K562 (cell line): ENCODE measurements around the gene LRRC30. TPM values are rescaled to one million over a fixed set of nuclear protein-coding genes. Genes with fewer than 3 reads are reported as not detected.
A peak's percentile ranks its signal among the peaks of the same experiment; 100 is the strongest.

Experiments
- ATAC-seq: fragments of 200-7000 bp; cut with Tn5 transposase; 3 replicates; pipeline ENCODE4 v1.9.1; 2020; ENCODE audit warnings: moderate library complexity
- BruUV-seq: library from RNA; stranded (reverse); fragments of 400-500 nt; replicated peaks from 2 replicates; lab custom pipeline; 2021; lab: Mats Ljungman, UMichigan
- CTCF ChIA-PET: fragments of 300-600 bp; formaldehyde crosslinking; extraction: SDS; loops from one replicate; lab custom pipeline; 2021; ENCODE audit warnings: low intra/inter-chr PET ratio; lab: Yijun Ruan, JAX
- POLR2A ChIA-PET: fragments of 300-600, 350-650 bp; sonication (Branson Sonifier 250); formaldehyde crosslinking; extraction: SDS; loops from one replicate; lab custom pipeline; 2021; ENCODE audit warnings: antibody characterized with exemption, inconsistent platforms; lab: Yijun Ruan, JAX
- DNase-seq, 4 experiments: peaks; one replicate each; pipeline versions ENCODE4 v3.0.0 to v3.0.0-alpha.2; 2011 to 2018; ENCODE audit warnings: low spot score in 3 of 4, mixed read lengths in 3 of 4; ENCODE audit errors: extremely low read depth in 1 of 4
- FAIRE-seq: peaks from 2 replicates; lab custom pipeline; 2011; peaks lifted over from hg19 to GRCh38; lab: Jason Lieb, UNC
- H2AFZ ChIP-seq: 2 replicates; pipeline ENCODE4 v1.6.0; 2011; ENCODE audit warnings: low read depth, low read length, control low read depth, inconsistent platforms
- H3K27ac ChIP-seq: fragments of 200-600 bp; 3 replicates; pipeline ENCODE4 v1.8.0; 2011; ENCODE audit warnings: low read depth, mild to moderate bottlenecking, control low read depth, inconsistent platforms, low read length, moderate library complexity, mixed read lengths; ENCODE audit errors: extremely low read depth
- H3K27me3 ChIP-seq, 2 experiments: fragments of 300-600 bp in 1 of 2; 2 replicates in 1 of 2; 3 replicates in 1 of 2; pipeline versions ENCODE4 v1.6.0 to v1.8.0; 2011; ENCODE audit warnings: inconsistent platforms in 2 of 2, low read length in 2 of 2, mild to moderate bottlenecking in 1 of 2, mixed read lengths in 1 of 2, moderate library complexity in 1 of 2; ENCODE audit not compliant: control insufficient read depth in 2 of 2, insufficient read depth in 2 of 2
- H3K36me3 ChIP-seq: fragments of 300-600 bp; 3 replicates; pipeline ENCODE4 v1.8.0; 2011; ENCODE audit warnings: mild to moderate bottlenecking, low read length, inconsistent platforms; ENCODE audit not compliant: control insufficient read depth, insufficient read depth
- H3K4me1 ChIP-seq, 2 experiments: fragments of 200-600 bp in 1 of 2; replicated peaks in 1 of 2; 2 replicates in 1 of 2; 3 replicates in 1 of 2; pipeline versions ENCODE4 v1.5.1 to v1.8.0; 2011; ENCODE audit warnings: inconsistent platforms in 2 of 2, low read length in 2 of 2, mild to moderate bottlenecking in 1 of 2, mixed read lengths in 1 of 2, moderate library complexity in 1 of 2; ENCODE audit not compliant: control insufficient read depth in 2 of 2, insufficient read depth in 2 of 2
- H3K4me2 ChIP-seq: 2 replicates; pipeline ENCODE4 v1.6.1; 2011; ENCODE audit warnings: low read length, control low read depth, inconsistent platforms, mixed read lengths; ENCODE audit not compliant: insufficient read depth
- H3K4me3 ChIP-seq: fragments of 200-600 bp; sonication (generic), shearing (Covaris generic); 2 replicates; pipeline ENCODE4 v1.5.1; 2016; ENCODE audit warnings: control low read depth, inconsistent platforms
- H3K79me2 ChIP-seq: fragments of 200-600 bp; 3 replicates; pipeline ENCODE4 v1.8.0; 2011; ENCODE audit warnings: low read length, inconsistent platforms; ENCODE audit not compliant: control insufficient read depth, insufficient read depth
- H3K9ac ChIP-seq, 2 experiments: 2 replicates each; pipeline versions ENCODE4 v1.6.0 to v1.6.1; 2011; ENCODE audit warnings: low read depth in 2 of 2, low read length in 2 of 2, control low read depth in 1 of 2, inconsistent platforms in 1 of 2, mild to moderate bottlenecking in 1 of 2, mixed read lengths in 1 of 2; ENCODE audit not compliant: insufficient read depth in 1 of 2
- H3K9me1 ChIP-seq: one replicate; pipeline ENCODE4 v1.6.0; 2011; ENCODE audit warnings: inconsistent platforms, mild to moderate bottlenecking, low read length, moderate library complexity; ENCODE audit not compliant: control insufficient read depth, insufficient read depth
- H3K9me3 ChIP-seq: replicated peaks from 2 replicates; pipeline ENCODE4 v1.5.1; 2011; ENCODE audit warnings: low read depth, low read length, inconsistent platforms; ENCODE audit not compliant: control insufficient read depth, insufficient read depth
- H4K20me1 ChIP-seq: replicated peaks from 2 replicates; pipeline ENCODE4 v1.6.1; 2011; ENCODE audit warnings: low read length, inconsistent platforms, mixed read lengths; ENCODE audit not compliant: control insufficient read depth, insufficient read depth
- MAZ ChIP-seq, 2 experiments: fragments of 450-650 bp in 1 of 2; sonication (generic) in 1 of 2; formaldehyde crosslinking; IDR thresholded peaks in 1 of 2; conservative IDR thresholded peaks in 1 of 2; 2 replicates each; pipeline versions ENCODE4 v1.4.0 to v1.5.0; 2020; ENCODE audit warnings: mild to moderate bottlenecking in 1 of 2, missing genetic modification reagents in 1 of 2
- MED1 ChIP-seq: sonication (generic); formaldehyde crosslinking; IDR thresholded peaks from 2 replicates; pipeline ENCODE4 v1.8.1; 2023; ENCODE audit warnings: missing genetic modification reagents, borderline replicate concordance
- NCOA2 ChIP-seq, 2 experiments: fragments of 450-650 bp; IDR thresholded peaks; 2 replicates each; pipeline ENCODE4 v1.6.1; 2018; ENCODE audit warnings: mild to moderate bottlenecking in 2 of 2, moderate library complexity in 1 of 2; ENCODE audit not compliant: partially characterized antibody in 2 of 2
- RBM25 ChIP-seq: fragments of 200-400 bp; formaldehyde crosslinking; IDR thresholded peaks from 2 replicates; pipeline ENCODE4 v1.6.1; 2018; ENCODE audit warnings: low read length, low read depth, moderate library complexity; ENCODE audit not compliant: severe bottlenecking
- SMC3 ChIP-seq: conservative IDR thresholded peaks from 2 replicates; pipeline ENCODE4 v1.6.1; 2011; ENCODE audit warnings: low read depth, low read length, improper control_type of control experiment; ENCODE audit not compliant: insufficient read depth
- TAF9B ChIP-seq: fragments of 450-650 bp; IDR thresholded peaks from 2 replicates; pipeline ENCODE4 v1.6.1; 2018; ENCODE audit warnings: mild to moderate bottlenecking; ENCODE audit not compliant: partially characterized antibody
- ZNF146 ChIP-seq: IDR thresholded peaks from one replicate; pipeline ENCODE4 v1.6.1; 2018; ENCODE audit warnings: missing compliant biosample characterization; ENCODE audit not compliant: unreplicated experiment
- WGBS: fragments of 100-300 bp; shearing (Covaris generic); methylation state at CpG from one replicate; pipeline ENCODE4 v1.1.6; 2016; ENCODE audit warnings: low coverage, mixed read lengths; ENCODE audit not compliant: insufficient coverage; ENCODE audit errors: missing lambda C conversion rate; 5-methylcytosine and 5-hydroxymethylcytosine counted together
- in situ Hi-C: fragments of 300-500 bp; cut with MboI; formaldehyde crosslinking; loops from 4 replicates; pipeline ENCODE4 v1.15.0; 2018; ENCODE audit warnings: inconsistent platforms, mixed read lengths
- intact Hi-C: fragments of 100-400 bp; cut with micrococcal nuclease; formaldehyde crosslinking; loops from 2 replicates; pipeline ENCODE4 v1.14.2; 2022
- polyA plus RNA-seq, 8 experiments: library from polyadenylated mRNA; depleted of rRNA in 4 of 8; stranded (reverse) in 5 of 8; unstranded in 3 of 8; fragments of >200 nt; fragmentation: Nextera tagmentation in 2 of 8; fragmentation: Illumina TruSeq in 1 of 8; extraction: Ambion mirVana in 2 of 8; extraction: Trizol in 1 of 8; gene quantifications; 2 replicates each; pipeline versions ENCODE4 v1.2.1 to v1.2.3, GENCODE V29; 2011 to 2014; ENCODE audit warnings: inconsistent platforms in 1 of 8, missing spikeins in 1 of 8
- total RNA-seq, 7 experiments: library from RNA; depleted of rRNA in 6 of 7; stranded (reverse); fragments of >200 nt in 6 of 7; fragmentation: Illumina TruSeq in 2 of 7; extraction: Trizol in 2 of 7; gene quantifications; 2 replicates each; pipeline versions ENCODE4 v1.2.1 to v1.2.3, GENCODE V29; 2011 to 2021; ENCODE audit warnings: low replicate concordance in 1 of 7
- TF ChIP-seq, protein P1 (sequence below), 2 experiments: fragments of 450-650 bp in 1 of 2; sonication (generic) in 1 of 2; formaldehyde crosslinking in 1 of 2; IDR thresholded peaks in 1 of 2; conservative IDR thresholded peaks in 1 of 2; 2 replicates each; pipeline versions ENCODE4 v1.6.1 to v1.8.1; 2016 to 2023; ENCODE audit warnings: mild to moderate bottlenecking in 2 of 2, moderate library complexity in 2 of 2, inconsistent platforms in 1 of 2, missing genetic modification reagents in 1 of 2

LRRC30 gene
- total and polyA plus RNA-seq, 9 of the 15 experiments (the other 6 are each of a cell fraction or from before 2014, with no cell fraction given): not detected

DNA sequence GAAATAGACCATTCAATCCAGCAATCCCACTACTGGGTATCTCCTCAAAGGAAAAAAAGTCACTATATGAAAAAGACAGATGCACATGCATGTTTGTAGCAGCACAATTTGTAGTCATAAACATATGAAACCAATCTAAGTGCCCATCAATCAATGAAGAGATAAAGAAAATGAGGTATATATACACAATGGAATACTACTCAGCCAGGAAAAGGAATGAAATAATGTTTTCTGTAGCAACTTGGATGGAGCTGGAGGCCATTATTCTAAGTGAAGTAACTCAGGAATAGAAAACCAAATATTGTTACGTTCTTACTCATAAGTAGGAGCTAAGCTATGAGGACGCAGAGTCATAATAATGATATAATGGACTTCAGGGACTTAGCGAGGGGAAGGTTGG is 45.2 kb upstream of the LRRC30 start:
- no peak for TF ChIP-seq MAZ (CRISPR knock-in tag; conservative IDR thresholded peaks at IDR 0.05 in 1 of 2, IDR thresholded peaks at IDR 0.05 in 1 of 2)
- no peak for TF ChIP-seq TAF9B
- no peak for TF ChIP-seq SMC3
- peak; percentile 25 for TF ChIP-seq RBM25
- TF ChIP-seq, protein P1, sequence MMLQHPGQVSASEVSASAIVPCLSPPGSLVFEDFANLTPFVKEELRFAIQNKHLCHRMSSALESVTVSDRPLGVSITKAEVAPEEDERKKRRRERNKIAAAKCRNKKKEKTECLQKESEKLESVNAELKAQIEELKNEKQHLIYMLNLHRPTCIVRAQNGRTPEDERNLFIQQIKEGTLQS (IDR thresholded peaks at IDR 0.05): no peak
- TF ChIP-seq, protein P1 (CRISPR knock-in tag; conservative IDR thresholded peaks at IDR 0.05): no peak
- TF ChIP-seq NCOA2 (IDR thresholded peaks at IDR 0.05; ENCODE audit: partially characterized antibody in 2 of 2): no peak
- no peak for TF ChIP-seq MED1 (CRISPR knock-in tag)
- TF ChIP-seq ZNF146: peak; percentile 52
- in situ Hi-C loops (no loop called here), intact Hi-C loops (no loop called here)
- no peaks in the 10 kb centered on the region for H3K9me1 ChIP-seq
- WGBS: 1% methylated on average over 3 of the region's 3 CpGs
- H3K27me3 ChIP-seq: no peaks in the 10 kb centered on the region
- H3K36me3 ChIP-seq: no peaks in the 10 kb centered on the region
- ChIA-PET POLR2A (no interaction called here), CTCF (no interaction called here)
- H3K4me2 ChIP-seq: no peak overlapping the region
- H2AFZ ChIP-seq: no peak overlapping the region
- FAIRE-seq (no peak), ATAC-seq (no peak), DNase-seq (no peak)
- H3K4me1 ChIP-seq: no peaks in the 10 kb centered on the region
- BruUV-seq: no TSS peak
- no peak overlapping the region for H3K9ac ChIP-seq
- H3K79me2 ChIP-seq: no peaks in the 10 kb centered on the region
- no peak overlapping the region for H3K4me3 ChIP-seq
- no peaks in the 10 kb centered on the region for H3K9me3 ChIP-seq
- no peaks in the 10 kb centered on the region for H4K20me1 ChIP-seq
- H3K27ac ChIP-seq: no peak overlapping the region
